MM.1S (cell line): ENCODE measurements around the gene RNASE9.

Source experiments
- CTCF ChIP-seq: fragments of 300-600 bp; sonication (generic); IDR thresholded peaks from 2 replicates; pipeline ENCODE4 v1.5.1; 2016; ENCODE audit warnings: antibody characterized with exemption, low read length, mixed read lengths
- EZH2 ChIP-seq: fragments of 300-600 bp; sonication (generic); optimal IDR thresholded peaks from 2 replicates; pipeline ENCODE3; 2017; ENCODE audit warnings: low read depth, mild to moderate bottlenecking, antibody characterized with exemption, low read length, mixed read lengths

- TF ChIP-seq CTCF: no peak
- no peak for TF ChIP-seq EZH2
These were observed 3.7 kb upstream of the RNASE9 start for GRCh38 chr14:20564501-20564997.
